Hepatocyte (in vitro differentiated cells): ENCODE measurements around the gene SLIT1. TPM values are rescaled to one million over a fixed set of nuclear protein-coding genes. Genes with fewer than 3 reads are reported as not detected.
A peak's percentile ranks its signal among the peaks of the same experiment; 100 is the strongest.
"Not testable (repeated sequence)": the region's sequence is repeated elsewhere in the genome, so short reads cannot be mapped to it uniquely, and the experiment has no call there.

Experiments
- DNase-seq: peaks from one replicate; pipeline ENCODE4 v3.0.0-alpha.2; 2016; ENCODE audit warnings: low spot score
- H2AFZ ChIP-seq: fragments of 200-600 bp; sonication (generic); 2 replicates; pipeline ENCODE4 v1.6.0; 2016; ENCODE audit warnings: antibody characterized with exemption, mild to moderate bottlenecking
- H3K27ac ChIP-seq: fragments of 200-600 bp; sonication (generic); 2 replicates; pipeline ENCODE4 v1.5.1; 2016; ENCODE audit warnings: mild to moderate bottlenecking
- H3K27me3 ChIP-seq: fragments of 200-600 bp; sonication (generic); 2 replicates; pipeline ENCODE4 v1.6.1; 2016
- H3K36me3 ChIP-seq: fragments of 200-600 bp; sonication (generic); replicated peaks from 2 replicates; pipeline ENCODE4 v1.5.1; 2016; ENCODE audit warnings: low read depth; ENCODE audit not compliant: insufficient read depth
- H3K4me1 ChIP-seq: fragments of 200-600 bp; sonication (generic); 2 replicates; pipeline ENCODE4 v1.5.1; 2016; ENCODE audit warnings: mild to moderate bottlenecking, moderate library complexity; ENCODE audit not compliant: insufficient read depth
- H3K4me2 ChIP-seq: fragments of 200-600 bp; sonication (generic); 2 replicates; pipeline ENCODE4 v1.6.0; 2016
- H3K4me3 ChIP-seq: fragments of 200-600 bp; sonication (generic); 2 replicates; pipeline ENCODE4 v1.5.1; 2016; ENCODE audit warnings: mild to moderate bottlenecking
- H3K79me2 ChIP-seq: fragments of 200-600 bp; sonication (generic); 2 replicates; pipeline ENCODE4 v1.6.0; 2017; ENCODE audit warnings: mild to moderate bottlenecking
- H3K9me2 ChIP-seq: fragments of 200-600 bp; sonication (generic); replicated peaks from 2 replicates; pipeline ENCODE4 v1.6.0; 2017; ENCODE audit warnings: mild to moderate bottlenecking; ENCODE audit not compliant: insufficient read depth
- H3K9me3 ChIP-seq: fragments of 200-600 bp; sonication (generic); 2 replicates; pipeline ENCODE4 v1.5.1; 2016; ENCODE audit warnings: low read depth, mild to moderate bottlenecking
- H4K20me1 ChIP-seq: fragments of 200-600 bp; sonication (generic); 2 replicates; pipeline ENCODE4 v1.6.0; 2016; ENCODE audit warnings: mild to moderate bottlenecking; ENCODE audit not compliant: insufficient read depth, poor library complexity, severe bottlenecking
- EZH2 ChIP-seq: fragments of 200-600 bp; sonication (generic); IDR thresholded peaks from 2 replicates; pipeline ENCODE4 v1.6.1; 2016; ENCODE audit warnings: antibody characterized with exemption, mild to moderate bottlenecking, borderline replicate concordance
- EZH2phosphoT487 ChIP-seq: fragments of 200-600 bp; sonication (generic); IDR thresholded peaks from one replicate; pipeline ENCODE4 v1.6.1; 2018; ENCODE audit warnings: antibody characterized with exemption, mild to moderate bottlenecking, low read depth, moderate library complexity; ENCODE audit not compliant: unreplicated experiment, severe bottlenecking
- WGBS: methylation state at CpG from one replicate; pipeline ENCODE4 v1.1.6; 2016; ENCODE audit warnings: low lambda C conversion rate; ENCODE audit errors: missing lambda C conversion rate; 5-methylcytosine and 5-hydroxymethylcytosine counted together
- polyA plus RNA-seq: library from polyadenylated mRNA; unstranded; fragments of >200 nt; fragmentation: Nextera tagmentation; extraction: Ambion mirVana; gene quantifications from 2 replicates; pipeline ENCODE4 v1.2.1, GENCODE V29; 2016
- total RNA-seq: library from RNA; depleted of rRNA; stranded (reverse); fragments of >200 nt; gene quantifications from 2 replicates; pipeline ENCODE4 v1.2.3, GENCODE V29; 2014
- TF ChIP-seq, protein P1 (sequence below): fragments of 200-600 bp; sonication (generic); IDR thresholded peaks from 2 replicates; pipeline ENCODE4 v1.5.1; 2016; ENCODE audit warnings: antibody characterized with exemption, mild to moderate bottlenecking; ENCODE audit not compliant: poor library complexity

SLIT1 gene
- total and polyA plus RNA-seq, 2 experiments from 2014 or later, result 0.47 to 0.65 TPM

DNA sequence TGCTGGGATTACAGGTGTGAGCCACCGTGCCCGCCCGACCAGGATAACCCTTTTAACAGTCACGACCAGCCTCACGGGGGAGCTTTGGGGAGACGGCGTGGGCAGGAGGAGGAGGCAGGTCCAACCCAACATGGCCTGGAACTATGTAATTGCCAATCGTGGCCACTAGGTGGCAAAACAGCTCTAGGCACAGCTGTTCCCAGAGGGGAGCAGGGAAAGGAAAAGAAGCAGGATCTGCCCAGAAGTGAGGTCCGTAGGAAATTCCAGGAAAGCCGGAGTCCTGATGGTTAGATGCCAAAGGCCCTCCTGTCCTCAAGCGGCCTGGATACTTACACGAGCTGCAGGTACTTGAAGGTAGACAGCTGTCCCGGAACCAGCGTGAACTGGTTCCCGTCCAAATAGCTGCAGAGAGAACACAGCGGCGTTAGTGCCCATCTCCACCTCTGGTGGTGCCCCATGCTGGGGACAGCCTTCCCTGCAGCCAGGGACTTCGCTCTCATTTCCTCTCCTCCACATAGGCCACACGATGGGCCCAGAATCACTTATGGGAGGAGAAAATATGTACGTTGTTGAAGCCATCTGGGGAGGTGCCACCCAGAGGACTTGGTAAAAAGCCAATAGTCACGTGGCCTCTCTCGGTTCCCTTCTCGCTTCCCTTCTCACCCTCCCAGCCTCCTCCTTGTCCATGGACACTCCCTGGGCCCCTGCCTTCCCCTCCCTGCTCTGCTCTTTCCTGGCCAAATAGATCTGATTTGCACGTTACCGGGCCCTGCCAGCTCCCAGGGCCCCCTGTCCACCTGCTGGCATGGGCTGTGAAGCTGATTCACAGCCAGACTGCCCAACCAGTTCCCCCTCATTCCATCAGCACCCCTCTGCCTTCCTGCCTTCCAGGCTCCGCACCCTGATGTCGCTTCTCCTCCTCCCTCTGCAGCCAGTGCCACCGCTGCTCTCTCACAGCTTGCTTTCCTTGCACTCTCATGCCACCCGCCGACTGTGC, 148.1 kb downstream of the SLIT1 start:
- TF ChIP-seq EZH2, result no peak
- TF ChIP-seq, protein P1, sequence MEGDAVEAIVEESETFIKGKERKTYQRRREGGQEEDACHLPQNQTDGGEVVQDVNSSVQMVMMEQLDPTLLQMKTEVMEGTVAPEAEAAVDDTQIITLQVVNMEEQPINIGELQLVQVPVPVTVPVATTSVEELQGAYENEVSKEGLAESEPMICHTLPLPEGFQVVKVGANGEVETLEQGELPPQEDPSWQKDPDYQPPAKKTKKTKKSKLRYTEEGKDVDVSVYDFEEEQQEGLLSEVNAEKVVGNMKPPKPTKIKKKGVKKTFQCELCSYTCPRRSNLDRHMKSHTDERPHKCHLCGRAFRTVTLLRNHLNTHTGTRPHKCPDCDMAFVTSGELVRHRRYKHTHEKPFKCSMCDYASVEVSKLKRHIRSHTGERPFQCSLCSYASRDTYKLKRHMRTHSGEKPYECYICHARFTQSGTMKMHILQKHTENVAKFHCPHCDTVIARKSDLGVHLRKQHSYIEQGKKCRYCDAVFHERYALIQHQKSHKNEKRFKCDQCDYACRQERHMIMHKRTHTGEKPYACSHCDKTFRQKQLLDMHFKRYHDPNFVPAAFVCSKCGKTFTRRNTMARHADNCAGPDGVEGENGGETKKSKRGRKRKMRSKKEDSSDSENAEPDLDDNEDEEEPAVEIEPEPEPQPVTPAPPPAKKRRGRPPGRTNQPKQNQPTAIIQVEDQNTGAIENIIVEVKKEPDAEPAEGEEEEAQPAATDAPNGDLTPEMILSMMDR, result peak; percentile 80
- no peak overlapping the region for H3K27ac ChIP-seq
- H3K36me3 ChIP-seq, result no peaks in the 10 kb centered on the region
- no peaks in the 10 kb centered on the region for H3K79me2 ChIP-seq
- no peaks in the 10 kb centered on the region for H3K9me3 ChIP-seq
- H3K9me2 ChIP-seq, result no peaks in the 10 kb centered on the region
- peaks cover 4% of the 10 kb centered on the region for H3K4me1 ChIP-seq
- 44% methylated on average over 29 of the region's 30 CpGs for WGBS
- no peaks in the 10 kb centered on the region for H3K27me3 ChIP-seq
- peak; percentile 84 for DNase-seq
- no peak overlapping the region for H3K4me3 ChIP-seq
- peak overlapping the region; percentile 67 for H3K4me2 ChIP-seq
- H2AFZ ChIP-seq, result no peak overlapping the region
- H4K20me1 ChIP-seq, result no peaks in the 10 kb centered on the region

DNA sequence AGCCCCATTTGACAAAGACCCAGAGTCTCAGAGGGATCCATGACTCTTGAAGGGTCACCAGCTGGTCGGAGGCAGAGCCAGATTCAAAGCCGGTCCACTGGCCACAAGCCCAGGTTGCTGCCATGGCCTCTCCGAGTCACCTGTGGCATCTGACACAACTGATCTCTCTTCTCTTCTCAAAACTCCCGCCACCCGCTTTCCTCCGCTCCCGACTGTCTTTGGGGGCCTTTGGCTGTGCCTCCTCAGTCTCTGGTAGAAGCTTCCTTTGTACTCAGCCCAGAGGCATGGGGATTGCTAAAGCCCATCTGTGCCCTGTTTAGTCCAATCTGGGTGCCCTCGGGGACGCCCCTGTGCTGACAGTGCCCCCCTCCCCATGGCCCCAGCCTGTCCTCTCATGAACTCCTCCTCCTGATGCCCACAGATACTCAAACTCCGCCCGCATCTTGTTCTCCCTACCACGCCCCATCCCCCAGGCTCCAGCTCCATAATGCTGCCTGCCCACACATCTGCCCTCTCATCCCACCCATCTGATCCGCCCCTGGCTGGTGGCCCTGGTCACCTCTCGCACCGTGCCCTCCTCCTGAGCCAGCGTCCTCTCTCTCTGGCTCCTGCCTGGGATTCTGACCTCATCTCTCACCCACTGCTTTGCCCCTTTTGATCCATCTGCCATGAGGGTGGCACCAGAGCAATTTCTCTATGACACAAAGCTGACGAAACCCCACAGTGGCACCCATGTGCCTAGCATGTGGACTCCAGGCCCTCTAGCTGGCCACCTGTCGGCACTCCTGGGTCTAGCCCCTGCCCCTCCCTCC, 150.6 kb downstream of the SLIT1 start:
- Histone ChIP-seq H3K9me2 (no peaks in the 10 kb centered on the region), H4K20me1 (no peaks in the 10 kb centered on the region), H2AFZ (no peak overlapping the region), H3K9me3 (no peaks in the 10 kb centered on the region), H3K27ac (no peak overlapping the region), H3K27me3 (no peaks in the 10 kb centered on the region), H3K79me2 (no peaks in the 10 kb centered on the region), H3K4me1 (peaks cover 4% of the 10 kb centered on the region), H3K4me3 (no peak overlapping the region), H3K4me2 (no peak overlapping the region), H3K36me3 (no peaks in the 10 kb centered on the region)
- TF ChIP-seq, protein P1, result no peak
- TF ChIP-seq EZH2phosphoT487 (no peak), EZH2 (no peak)
- no peak for DNase-seq
- WGBS, result 97% methylated on average over 15 of the region's 18 CpGs

DNA sequence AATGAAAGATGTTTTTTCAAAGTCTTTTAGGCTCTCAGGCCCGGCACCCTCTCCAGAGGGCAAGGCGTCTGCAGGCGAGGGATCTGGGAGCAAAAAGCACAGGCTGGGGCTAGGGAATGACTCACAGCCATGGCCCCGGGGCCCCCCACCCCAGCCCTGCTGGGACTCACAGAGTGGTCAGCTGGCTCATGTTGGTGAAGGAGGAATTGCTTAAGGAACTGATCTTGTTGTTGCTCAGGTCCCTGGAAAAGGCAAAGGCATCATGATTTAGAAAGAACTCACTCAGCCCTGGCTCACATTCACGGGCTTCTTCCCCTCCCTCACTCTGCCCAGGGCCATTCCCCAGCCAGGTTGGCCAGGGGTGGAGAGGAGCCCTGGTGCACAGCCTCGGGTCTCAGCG, 151.5 kb downstream of the SLIT1 start:
- no peak for DNase-seq
- H4K20me1 ChIP-seq, result no peaks in the 10 kb centered on the region
- WGBS, result 62% methylated on average over 7 of the region's 7 CpGs
- H3K36me3 ChIP-seq, result no peaks in the 10 kb centered on the region
- H3K9me2 ChIP-seq, result no peaks in the 10 kb centered on the region
- H3K27me3 ChIP-seq, result no peaks in the 10 kb centered on the region
- H3K4me3 ChIP-seq, result no peak overlapping the region
- no peak overlapping the region for H3K4me2 ChIP-seq
- no peak overlapping the region for H3K27ac ChIP-seq
- H2AFZ ChIP-seq, result no peak overlapping the region
- H3K9me3 ChIP-seq, result no peaks in the 10 kb centered on the region
- TF ChIP-seq, protein P1, result no peak
- TF ChIP-seq EZH2 (no peak), EZH2phosphoT487 (no peak)
- peaks cover 4% of the 10 kb centered on the region for H3K4me1 ChIP-seq
- H3K79me2 ChIP-seq, result no peaks in the 10 kb centered on the region

DNA sequence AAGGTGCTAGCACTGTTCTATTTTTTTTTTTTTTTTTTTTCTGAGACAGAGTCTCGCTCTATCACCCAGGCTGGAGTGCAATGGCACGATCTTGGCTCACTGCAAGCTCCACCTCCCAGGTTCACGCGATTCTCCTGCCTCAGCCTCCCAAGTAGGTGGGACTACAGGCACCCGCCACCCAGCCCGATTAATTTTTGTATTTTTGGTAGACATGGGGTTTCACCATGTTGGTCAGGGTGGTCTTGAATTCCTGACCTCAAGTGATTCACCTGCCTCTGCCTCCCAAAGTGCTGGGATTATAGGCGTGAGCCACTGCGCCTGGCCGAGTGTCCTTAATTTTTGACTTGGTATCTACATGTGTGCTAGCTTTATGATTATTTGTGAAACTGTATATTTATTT, 151.9 kb downstream of the SLIT1 start:
- not testable (repeated sequence) for H3K4me1 ChIP-seq, H4K20me1 ChIP-seq, H3K79me2 ChIP-seq, H3K27ac ChIP-seq, H2AFZ ChIP-seq, H3K9me2 ChIP-seq, H3K9me3 ChIP-seq, H3K4me2 ChIP-seq, H3K4me3 ChIP-seq, DNase-seq, H3K36me3 ChIP-seq, H3K27me3 ChIP-seq
- WGBS, result 91% methylated on average over 9 of the region's 9 CpGs
